ENCODE data around the gene CDKN2AIP. TPM values are rescaled to one million over a fixed set of nuclear protein-coding genes. Genes with fewer than 3 reads are reported as not detected.

The CDKN2AIP gene
- total and polyA plus RNA-seq, 4 donors = 7.2 to 15.1 (median 11.0) TPM

GRCh38 chr4:183469285-183469684 lies 24.8 kb downstream of the CDKN2AIP start:
- TF ChIP-seq TAF1 (conservative IDR thresholded peaks at IDR 0.05) (no peak), RAD21 (IDR thresholded peaks at IDR 0.05) (no peak), EGR1 (IDR thresholded peaks at IDR 0.05; ENCODE audit: low read depth in 2 of 2) (no peak), HNF4A (conservative IDR thresholded peaks at IDR 0.05) (no peak), HNF4G (IDR thresholded peaks at IDR 0.05) (no peak), JUND (IDR thresholded peaks at IDR 0.05) (no peak), GABPA (IDR thresholded peaks at IDR 0.05 in 1 of 2, conservative IDR thresholded peaks at IDR 0.05 in 1 of 2) (no peak), SP1 (IDR thresholded peaks at IDR 0.05) (no peak), CTCF (IDR thresholded peaks at IDR 0.05; ENCODE audit: low read depth, low read length, missing input control) (no peak), FOXA2 (IDR thresholded peaks at IDR 0.05) (no peak), RXRA (IDR thresholded peaks at IDR 0.05) (no peak), REST (IDR thresholded peaks at IDR 0.05) (no peak), YY1 (IDR thresholded peaks at IDR 0.05) (no peak), FOXA1 (IDR thresholded peaks at IDR 0.05) (no peak), NR2F2 (IDR thresholded peaks at IDR 0.05) (no peak)
- TF ChIP-seq, protein P1, sequence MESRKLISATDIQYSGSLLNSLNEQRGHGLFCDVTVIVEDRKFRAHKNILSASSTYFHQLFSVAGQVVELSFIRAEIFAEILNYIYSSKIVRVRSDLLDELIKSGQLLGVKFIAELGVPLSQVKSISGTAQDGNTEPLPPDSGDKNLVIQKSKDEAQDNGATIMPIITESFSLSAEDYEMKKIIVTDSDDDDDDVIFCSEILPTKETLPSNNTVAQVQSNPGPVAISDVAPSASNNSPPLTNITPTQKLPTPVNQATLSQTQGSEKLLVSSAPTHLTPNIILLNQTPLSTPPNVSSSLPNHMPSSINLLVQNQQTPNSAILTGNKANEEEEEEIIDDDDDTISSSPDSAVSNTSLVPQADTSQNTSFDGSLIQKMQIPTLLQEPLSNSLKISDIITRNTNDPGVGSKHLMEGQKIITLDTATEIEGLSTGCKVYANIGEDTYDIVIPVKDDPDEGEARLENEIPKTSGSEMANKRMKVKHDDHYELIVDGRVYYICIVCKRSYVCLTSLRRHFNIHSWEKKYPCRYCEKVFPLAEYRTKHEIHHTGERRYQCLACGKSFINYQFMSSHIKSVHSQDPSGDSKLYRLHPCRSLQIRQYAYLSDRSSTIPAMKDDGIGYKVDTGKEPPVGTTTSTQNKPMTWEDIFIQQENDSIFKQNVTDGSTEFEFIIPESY (IDR thresholded peaks at IDR 0.05) = no peak
- TF ChIP-seq, protein P2, sequence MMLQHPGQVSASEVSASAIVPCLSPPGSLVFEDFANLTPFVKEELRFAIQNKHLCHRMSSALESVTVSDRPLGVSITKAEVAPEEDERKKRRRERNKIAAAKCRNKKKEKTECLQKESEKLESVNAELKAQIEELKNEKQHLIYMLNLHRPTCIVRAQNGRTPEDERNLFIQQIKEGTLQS (IDR thresholded peaks at IDR 0.05) = no peak
- TF ChIP-seq, protein P3, sequence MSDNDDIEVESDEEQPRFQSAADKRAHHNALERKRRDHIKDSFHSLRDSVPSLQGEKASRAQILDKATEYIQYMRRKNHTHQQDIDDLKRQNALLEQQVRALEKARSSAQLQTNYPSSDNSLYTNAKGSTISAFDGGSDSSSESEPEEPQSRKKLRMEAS (IDR thresholded peaks at IDR 0.05) = no peak
- peaks cover 1 to 11% (median 6%) of the 10 kb centered on the region in 4 donors for H3K4me1 ChIP-seq (ENCODE audit: control insufficient read depth in 4 of 4, insufficient read depth in 4 of 4, low read length in 3 of 4)
- no peaks in the 10 kb centered on the region for H3K9me3 ChIP-seq (ENCODE audit: control insufficient read depth in 4 of 4, low read length in 3 of 4)
- no peaks in the 10 kb centered on the region for H3K27me3 ChIP-seq (ENCODE audit: control insufficient read depth in 4 of 4, insufficient read depth in 4 of 4, low read length in 3 of 4)
- H3K9ac ChIP-seq (ENCODE audit: low read depth in 1 of 2, low read length in 2 of 2) = no peak overlapping the region
- H3K4me3 ChIP-seq (ENCODE audit: low read depth in 1 of 3, low read length in 3 of 3) = no peak overlapping the region
- no peaks in the 10 kb centered on the region for H3K36me3 ChIP-seq (ENCODE audit: control insufficient read depth in 4 of 4, insufficient read depth in 3 of 4, low read depth in 1 of 4, low read length in 3 of 4)
- no peak overlapping the region for H3K27ac ChIP-seq (ENCODE audit: low read depth in 1 of 2, low read length in 2 of 2)
- 83% methylated on average over 1 of the region's 1 CpG for WGBS
- no peak for DNase-seq (ENCODE audit: low spot score)
